ENCODE results near the gene STX12. TPM values are rescaled to one million over a fixed set of nuclear protein-coding genes. Genes with fewer than 3 reads are reported as not detected.

The STX12 gene
- total RNA-seq, 4 donors from 2014 or later = 44.0 to 76.7 (median 56.1) TPM

DNA sequence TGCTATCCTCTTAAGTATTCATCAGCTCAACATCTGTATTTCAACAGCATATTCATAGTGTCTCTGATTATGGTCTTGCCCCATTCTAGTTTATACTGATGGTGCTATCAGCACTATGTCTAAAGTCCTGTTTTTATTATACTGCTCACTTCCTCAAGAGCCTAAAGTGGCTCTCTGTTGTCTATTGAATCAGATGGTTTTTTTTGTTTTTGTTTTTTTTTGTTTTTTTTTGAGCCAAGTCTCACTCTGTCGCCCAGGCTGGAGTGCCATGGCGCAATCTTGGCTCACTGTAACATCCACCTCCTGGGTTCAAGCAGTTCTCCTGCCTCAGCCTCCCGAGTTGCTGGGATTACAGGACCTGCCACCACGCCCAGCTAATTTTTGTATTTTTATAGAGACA, 6.1 kb downstream of the STX12 start:
- Histone ChIP-seq H3K4me1 (peaks cover 15 to 55% (median 36%) of the 10 kb centered on the region in 4 donors), H3K4me3 (no peak overlapping the region), H3K9me3 (no peaks in the 10 kb centered on the region), H3K27me3 (no peaks in the 10 kb centered on the region), H3K36me3 (peaks cover 0 to 35% (median 5%) of the 10 kb centered on the region in 4 donors), H3K27ac (replicated peaks in 1 of 4) (no peak overlapping the region)
- TF ChIP-seq EP300 (IDR thresholded peaks at IDR 0.05) (no peak), POLR2AphosphoS5 (IDR thresholded peaks at IDR 0.05) (no peak), POLR2A (IDR thresholded peaks at IDR 0.05; ENCODE audit: low read depth) (no peak), CTCF (IDR thresholded peaks at IDR 0.05) (no peak)
- WGBS = 84% methylated on average over 4 of the region's 4 CpGs
- intact Hi-C loops (cut with DNase I) = no loop called here
- DNase-seq (ENCODE audit: extremely low spot score) = no peak

GRCh38 chr1:27782950-27783349, 9.9 kb downstream of the STX12 start:
- intact Hi-C loops (cut with DNase I) = no loop called here
- DNase-seq (ENCODE audit: extremely low spot score) = no peak
- Histone ChIP-seq H3K4me3 (no peak overlapping the region), H3K9me3 (no peaks in the 10 kb centered on the region), H3K27ac (replicated peaks in 1 of 4) (no peak overlapping the region), H3K27me3 (no peaks in the 10 kb centered on the region), H3K4me1 (peaks cover 20 to 53% (median 22%) of the 10 kb centered on the region in 4 donors), H3K36me3 (peaks cover 0 to 22% (median 0%) of the 10 kb centered on the region in 4 donors)
- WGBS = 89% methylated on average over 3 of the region's 3 CpGs
- TF ChIP-seq POLR2AphosphoS5 (IDR thresholded peaks at IDR 0.05) (no peak), CTCF (IDR thresholded peaks at IDR 0.05) (no peak), EP300 (IDR thresholded peaks at IDR 0.05) (no peak), POLR2A (IDR thresholded peaks at IDR 0.05; ENCODE audit: low read depth) (no peak)

DNA sequence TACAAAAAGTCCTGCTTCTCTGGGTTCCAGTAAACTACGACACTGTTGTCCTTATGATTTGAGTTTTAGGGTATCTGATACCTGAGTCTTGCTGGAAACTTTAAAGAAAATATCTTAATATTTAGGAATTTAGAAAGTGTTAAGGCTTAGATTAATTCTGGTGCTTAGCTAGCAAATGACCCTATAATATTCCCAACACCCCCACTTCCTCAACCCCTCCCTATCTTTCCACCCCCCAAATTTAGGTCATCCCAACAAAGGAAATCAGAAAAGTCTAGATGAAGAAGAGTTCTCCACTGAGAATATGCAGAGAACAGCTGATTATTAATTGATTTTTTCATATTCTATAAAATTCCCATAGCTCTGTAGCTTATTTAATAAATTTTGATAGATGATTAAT, 11.7 kb downstream of the STX12 start:
- Histone ChIP-seq H3K36me3 (peaks cover 0 to 25% (median 2%) of the 10 kb centered on the region in 4 donors), H3K4me1 (peaks cover 31 to 50% (median 39%) of the 10 kb centered on the region in 4 donors), H3K9me3 (no peaks in the 10 kb centered on the region), H3K27ac (replicated peaks in 1 of 4) (no peak overlapping the region), H3K27me3 (no peaks in the 10 kb centered on the region), H3K4me3 (no peak overlapping the region)
- no peak for DNase-seq (ENCODE audit: extremely low spot score)
- 90% methylated on average over 1 of the region's 1 CpG for WGBS
- intact Hi-C loops (cut with DNase I) = no loop called here
- TF ChIP-seq EP300 (IDR thresholded peaks at IDR 0.05) = no peak
- no peak for TF ChIP-seq POLR2A (IDR thresholded peaks at IDR 0.05; ENCODE audit: low read depth)
- no peak for TF ChIP-seq POLR2AphosphoS5 (IDR thresholded peaks at IDR 0.05)

- Histone ChIP-seq H3K36me3 (peaks cover 7 to 29% (median 12%) of the 10 kb centered on the region in 4 donors), H3K27me3 (no peaks in the 10 kb centered on the region), H3K4me1 (peaks cover 36 to 49% (median 41%) of the 10 kb centered on the region in 4 donors), H3K4me3 (no peak overlapping the region), H3K27ac (replicated peaks in 1 of 4) (no peak overlapping the region), H3K9me3 (no peaks in the 10 kb centered on the region)
- no peak for TF ChIP-seq POLR2A (IDR thresholded peaks at IDR 0.05; ENCODE audit: low read depth)
- TF ChIP-seq CTCF (IDR thresholded peaks at IDR 0.05) = no peak
- no peak for TF ChIP-seq EP300 (IDR thresholded peaks at IDR 0.05)
- TF ChIP-seq POLR2AphosphoS5 (IDR thresholded peaks at IDR 0.05) = no peak
- DNase-seq (ENCODE audit: extremely low spot score) = no peak
- intact Hi-C loops (cut with DNase I) = no loop called here
Measured at GRCh38 chr1:27785781-27786455, 12.9 kb downstream of the STX12 start.

- H3K27ac ChIP-seq (replicated peaks in 1 of 4) = peak overlapping the region in 1 of 4 donors; percentile 70
- no peak for DNase-seq (ENCODE audit: extremely low spot score)
- TF ChIP-seq EP300 (IDR thresholded peaks at IDR 0.05) = no peak
- no peak for TF ChIP-seq POLR2A (IDR thresholded peaks at IDR 0.05; ENCODE audit: low read depth)
- no peak for TF ChIP-seq CTCF (IDR thresholded peaks at IDR 0.05)
- no peak for TF ChIP-seq POLR2AphosphoS5 (IDR thresholded peaks at IDR 0.05)
Measured at GRCh38 chr1:27787895-27788294, 14.9 kb downstream of the STX12 start.

More at GRCh38 chr1:27787895-27788294, 14.9 kb downstream of the STX12 start:
- H3K27me3 ChIP-seq = no peaks in the 10 kb centered on the region
- no peak overlapping the region for H3K4me3 ChIP-seq
- H3K4me1 ChIP-seq = peaks cover 36 to 49% (median 40%) of the 10 kb centered on the region in 4 donors
- H3K9me3 ChIP-seq = no peaks in the 10 kb centered on the region
- intact Hi-C loops (cut with DNase I) = no loop called here
- H3K36me3 ChIP-seq = peaks cover 13 to 35% (median 28%) of the 10 kb centered on the region in 4 donors

All from esophagus muscularis mucosa (tissue), 4 donors.